NCI-H460 (cell line): Measurements from ENCODE around the gene PSEN1. TPM values are rescaled to one million over a fixed set of nuclear protein-coding genes. Genes with fewer than 3 reads are reported as not detected.
"Not testable (repeated sequence)": the region's sequence is repeated elsewhere in the genome, so short reads cannot be mapped to it uniquely, and the experiment has no call there.

Source experiments
- DNase-seq: peaks from one replicate; pipeline ENCODE4 v3.0.0-alpha.2; 2016; ENCODE audit warnings: low read depth; ENCODE audit errors: extremely low read depth
- total RNA-seq: library from RNA; depleted of rRNA; stranded (reverse); fragments of >200 nt; shearing (Covaris generic); gene quantifications from 2 replicates; pipeline ENCODE4 v1.2.3, GENCODE V29; 2014

Gene PSEN1
- total RNA-seq, 1 experiment from 2014 or later = 48.2 TPM

- no peak for DNase-seq
Observed at GRCh38 chr14:73162251-73162650, 25.9 kb downstream of the PSEN1 start.

- no peak for DNase-seq
Observed at GRCh38 chr14:73166399-73166798, 30.1 kb downstream of the PSEN1 start.

GRCh38 chr14:73167727-73168126 lies 31.4 kb downstream of the PSEN1 start:
- no peak for DNase-seq

- DNase-seq = no peak
Observed at GRCh38 chr14:73168274-73168673, 32.0 kb downstream of the PSEN1 start.

GRCh38 chr14:73168691-73169090 lies 32.4 kb downstream of the PSEN1 start:
- DNase-seq = no peak

GRCh38 chr14:73169855-73170254 lies 33.5 kb downstream of the PSEN1 start:
- DNase-seq = not testable (repeated sequence)

- DNase-seq = no peak
Observed at GRCh38 chr14:73170686-73171085, 34.4 kb downstream of the PSEN1 start.

GRCh38 chr14:73172500-73172899 lies 36.2 kb downstream of the PSEN1 start:
- DNase-seq = no peak

GRCh38 chr14:73173092-73173735 lies 36.9 kb downstream of the PSEN1 start:
- peak; percentile 38 for DNase-seq

- no peak for DNase-seq
Observed at GRCh38 chr14:73176685-73177084, 40.4 kb downstream of the PSEN1 start.

- DNase-seq = peak; percentile 67
Observed at GRCh38 chr14:73180385-73180805, 44.1 kb downstream of the PSEN1 start.

- DNase-seq = not testable (repeated sequence)
Observed at GRCh38 chr14:73180969-73181368, 44.7 kb downstream of the PSEN1 start.

GRCh38 chr14:73188501-73188911 lies 52.2 kb downstream of the PSEN1 start:
- peak; percentile 36 for DNase-seq

- no peak for DNase-seq
Observed at GRCh38 chr14:73189651-73190050, 53.3 kb downstream of the PSEN1 start.

GRCh38 chr14:73191441-73191840 lies 55.1 kb downstream of the PSEN1 start:
- no peak for DNase-seq

- not testable (repeated sequence) for DNase-seq
Observed at GRCh38 chr14:73194306-73194705, 58.0 kb downstream of the PSEN1 start.

GRCh38 chr14:73198253-73198652 lies 61.9 kb downstream of the PSEN1 start:
- no peak for DNase-seq

GRCh38 chr14:73203527-73203926 lies 67.2 kb downstream of the PSEN1 start:
- no peak for DNase-seq

- DNase-seq = no peak
Observed at GRCh38 chr14:73207615-73208014, 71.3 kb downstream of the PSEN1 start.

GRCh38 chr14:73208390-73208789 lies 72.1 kb downstream of the PSEN1 start:
- DNase-seq = no peak

- DNase-seq = no peak
Observed at GRCh38 chr14:73208846-73209245, 72.5 kb downstream of the PSEN1 start.

- DNase-seq = no peak
Observed at GRCh38 chr14:73209953-73210352, 73.6 kb downstream of the PSEN1 start.
